ENCODE data around the gene PEMT.
"Not testable (repeated sequence)": the region's sequence is repeated elsewhere in the genome, so short reads cannot be mapped to it uniquely, and the experiment has no call there.

Gene PEMT, protein sequence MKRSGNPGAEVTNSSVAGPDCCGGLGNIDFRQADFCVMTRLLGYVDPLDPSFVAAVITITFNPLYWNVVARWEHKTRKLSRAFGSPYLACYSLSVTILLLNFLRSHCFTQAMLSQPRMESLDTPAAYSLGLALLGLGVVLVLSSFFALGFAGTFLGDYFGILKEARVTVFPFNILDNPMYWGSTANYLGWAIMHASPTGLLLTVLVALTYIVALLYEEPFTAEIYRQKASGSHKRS

DNA sequence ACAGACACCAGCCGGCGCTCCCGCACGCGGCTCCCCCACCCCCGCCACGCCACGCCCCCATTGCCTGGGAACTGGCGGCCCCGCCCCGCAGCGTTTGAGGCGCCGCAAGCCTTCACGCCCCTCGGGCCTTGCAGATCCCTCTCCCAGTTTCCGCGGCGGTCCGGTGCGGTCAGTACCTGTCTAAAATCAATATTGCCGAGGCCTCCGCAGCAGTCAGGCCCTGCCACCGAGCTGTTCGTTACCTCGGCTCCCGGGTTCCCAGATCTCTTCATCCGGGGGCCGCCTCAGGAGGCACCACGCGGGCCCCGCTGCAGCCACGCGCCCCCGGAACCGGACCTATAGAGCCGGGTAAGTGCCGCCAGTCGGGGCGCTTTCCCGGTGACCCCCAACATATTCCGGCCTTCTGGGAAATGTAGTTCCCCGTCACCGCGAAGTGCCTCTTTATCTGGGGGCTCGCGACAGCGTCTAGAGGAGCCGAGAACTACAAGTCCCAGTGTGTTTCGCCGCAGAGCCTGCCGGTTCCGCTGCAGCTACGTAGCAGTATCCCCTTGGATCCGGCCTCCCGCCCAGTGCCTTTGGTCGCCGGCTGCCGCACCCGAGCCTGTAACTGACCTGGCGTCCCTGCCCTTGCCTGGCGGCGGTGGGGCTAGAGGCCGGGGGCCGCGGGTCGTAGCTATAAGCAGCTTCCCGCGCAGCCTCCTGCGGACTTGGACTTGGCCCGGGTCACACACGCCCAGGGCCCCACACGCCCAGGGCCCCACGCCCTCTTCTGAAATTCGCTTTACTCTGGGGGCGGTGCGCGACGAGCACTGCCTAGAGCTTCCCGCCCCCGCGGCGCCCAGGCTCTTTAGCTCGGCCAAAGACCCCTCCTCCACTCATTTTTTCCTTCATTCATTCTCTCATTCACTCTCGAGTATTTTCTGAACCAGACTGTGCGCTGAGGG, at the start of gene PEMT:
PEMT (minus strand) TSS at position 354 of the 944 bp plus-strand sequence; CDS start at position 272, 82 bp downstream.
- FAIRE-seq: peak; percentile 40

DNA sequence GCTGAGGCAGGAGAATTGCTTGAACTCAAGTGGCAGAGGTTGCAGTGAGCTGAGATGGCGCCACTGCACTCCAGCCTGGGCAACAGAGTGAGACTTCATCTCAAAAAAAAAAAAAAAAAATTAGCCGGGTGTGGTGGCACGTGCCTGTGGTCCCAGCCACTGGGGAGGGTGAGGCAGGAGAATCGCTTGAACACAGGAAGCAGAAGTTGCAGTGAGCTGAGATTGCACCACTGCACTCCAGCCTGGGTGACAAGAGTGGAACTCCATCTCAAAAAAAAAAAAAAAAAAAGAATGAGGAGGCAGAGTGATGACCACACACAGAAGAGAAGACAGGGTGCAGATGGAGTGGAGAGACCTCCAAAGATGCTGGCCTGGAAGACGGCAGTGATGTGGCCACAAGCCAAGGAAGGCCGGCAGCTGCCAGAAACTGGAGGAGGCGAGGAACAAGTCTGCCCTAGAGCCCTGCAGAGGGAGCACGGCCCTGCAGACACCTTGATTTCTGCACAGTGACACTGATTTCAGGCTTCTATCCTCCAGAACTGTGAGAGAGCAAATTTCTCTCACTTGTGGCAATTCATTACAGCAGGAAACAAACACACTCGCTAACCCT, 48.3 kb upstream of the PEMT start:
- FAIRE-seq: not testable (repeated sequence)

DNA sequence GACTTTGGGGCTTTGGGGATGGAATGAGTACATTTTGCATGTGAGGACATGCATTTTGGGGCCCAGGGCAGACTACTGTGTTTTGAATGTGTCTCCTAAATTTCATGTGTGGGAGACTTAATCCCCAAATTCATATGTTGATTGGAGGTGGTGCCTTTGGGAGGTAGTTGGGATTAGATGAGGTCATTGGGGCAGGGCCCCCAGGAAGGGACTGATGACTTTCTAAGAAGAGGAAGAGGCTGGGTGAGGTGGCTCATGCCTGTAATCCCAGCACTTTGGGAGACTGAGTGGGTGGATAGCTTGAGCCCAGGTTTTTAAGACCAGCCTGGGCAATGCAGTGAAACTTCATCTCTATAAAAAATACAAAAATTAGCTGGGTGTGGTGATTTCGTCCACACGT, 47.0 kb upstream of the PEMT start:
- FAIRE-seq: no peak

DNA sequence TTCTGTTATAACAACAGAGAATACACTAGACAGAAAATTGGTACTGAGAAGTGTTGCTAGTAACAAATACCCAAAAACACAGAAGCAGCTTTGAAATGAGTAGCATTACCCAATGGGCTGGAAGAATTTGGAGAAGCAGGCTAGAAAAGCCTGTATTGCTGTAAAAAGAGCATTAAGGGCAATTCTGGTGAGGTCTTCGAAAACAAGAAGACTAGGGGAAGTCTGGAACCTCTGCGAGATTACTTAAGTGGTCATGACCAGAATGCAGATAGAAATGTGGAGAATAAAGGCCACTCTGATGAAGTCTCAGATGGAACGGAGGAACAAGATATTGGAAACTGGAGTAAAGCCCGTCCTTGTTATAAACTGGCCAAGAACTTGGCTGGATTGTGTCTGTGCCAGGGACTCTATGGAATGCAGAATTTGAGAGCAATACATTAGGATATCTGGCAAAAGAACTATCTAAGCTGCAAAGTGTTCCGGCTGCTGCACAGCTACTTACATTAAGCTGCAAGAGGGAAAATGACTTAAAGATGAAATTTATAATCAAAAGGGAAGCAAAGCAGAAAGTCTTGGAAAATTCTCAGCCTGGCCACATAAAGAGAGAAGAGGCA, 44.9 kb upstream of the PEMT start:
- no peak for FAIRE-seq

DNA sequence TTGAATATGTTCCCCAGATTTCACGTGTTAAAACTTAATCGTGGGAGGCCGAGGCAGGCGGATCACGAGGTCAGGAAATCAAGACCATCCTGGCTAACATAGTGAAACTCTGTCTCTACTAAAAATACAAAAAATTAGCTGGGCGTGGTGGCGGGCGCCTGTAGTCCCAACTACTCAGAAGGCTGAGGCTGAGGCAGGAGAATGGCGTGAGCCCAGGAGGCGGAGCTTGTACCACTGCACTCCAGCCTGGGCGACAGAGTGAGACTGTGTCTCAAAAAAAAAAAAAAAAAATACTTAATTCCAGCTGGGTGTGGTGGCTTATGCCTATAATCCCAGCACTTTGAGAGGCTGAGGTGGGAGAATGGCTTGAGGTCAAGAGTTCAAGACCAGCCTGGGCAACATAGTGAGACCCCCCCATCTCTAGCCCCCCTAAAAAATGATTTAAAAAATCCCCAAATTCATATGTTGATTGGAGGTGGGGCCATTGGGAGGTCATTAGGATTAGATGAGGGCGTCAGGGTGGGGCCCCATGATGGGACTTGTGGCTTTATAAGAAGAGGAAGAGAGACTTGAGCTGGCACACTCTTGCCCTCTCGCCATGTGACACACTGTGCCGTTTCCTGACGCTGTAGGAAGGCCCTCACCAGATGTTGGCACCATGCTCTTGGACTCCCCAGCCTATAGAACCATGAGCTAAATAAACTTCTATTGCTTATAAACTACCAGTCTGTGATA, 44.2 kb upstream of the PEMT start:
- FAIRE-seq: not testable (repeated sequence)

DNA sequence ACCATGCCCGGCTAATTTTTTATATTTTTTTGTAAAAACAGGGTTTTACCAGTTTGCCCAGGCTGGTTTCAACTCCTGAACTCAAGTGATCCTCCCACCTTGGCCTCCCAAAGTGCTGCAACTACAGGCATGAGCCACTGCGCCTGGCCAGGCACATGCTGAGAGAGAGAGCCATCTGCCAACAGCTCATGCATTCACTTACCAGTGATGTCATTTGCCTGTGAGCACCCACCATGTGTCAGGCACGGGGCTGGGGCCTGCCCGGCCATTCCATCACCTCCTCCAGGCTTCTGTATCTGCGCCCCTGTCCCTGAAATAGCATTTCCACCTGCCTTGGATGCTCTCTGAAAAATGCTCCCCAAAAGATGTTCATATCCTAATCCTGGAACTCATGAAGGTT, 43.6 kb upstream of the PEMT start:
- FAIRE-seq: no peak

DNA sequence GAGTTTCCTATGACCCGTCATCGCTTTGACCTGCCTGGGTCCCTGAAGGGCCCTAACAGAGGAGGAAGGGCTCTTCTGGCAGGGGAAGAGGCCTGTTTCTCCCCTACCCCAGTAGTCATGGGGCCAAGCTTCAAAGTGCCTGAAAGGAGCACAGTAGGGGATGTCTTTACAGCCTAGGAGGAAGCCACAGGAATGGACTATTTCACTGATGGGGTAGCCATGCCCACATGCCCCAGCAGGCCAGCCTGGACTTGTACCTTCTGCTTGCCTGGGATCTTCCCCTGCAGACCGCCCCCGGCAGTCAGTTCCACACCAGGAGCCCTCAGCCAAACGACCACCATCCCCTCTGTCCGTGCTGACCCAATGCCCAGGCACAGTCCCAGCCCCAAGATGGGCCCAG, 41.8 kb upstream of the PEMT start:
- FAIRE-seq: no peak

DNA sequence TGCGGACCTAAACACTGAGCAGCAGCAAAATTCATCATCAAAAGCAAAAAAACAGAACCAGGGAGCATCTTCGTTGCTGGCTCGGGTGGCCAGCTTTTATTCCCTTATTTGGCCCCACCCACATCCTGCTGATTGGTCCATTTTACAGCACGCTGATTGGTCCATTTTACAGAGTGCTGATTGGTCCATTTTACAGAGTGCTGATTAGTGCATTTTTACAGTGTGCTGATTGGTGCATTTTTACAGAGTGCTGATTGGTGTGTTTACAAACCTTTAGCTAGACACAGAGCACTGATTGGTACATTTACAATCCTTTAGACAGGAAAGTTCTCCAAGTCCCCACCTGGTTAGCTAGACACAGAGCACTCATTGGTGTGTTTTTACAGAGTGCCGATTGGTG, 41.2 kb upstream of the PEMT start:
- not testable (repeated sequence) for FAIRE-seq

DNA sequence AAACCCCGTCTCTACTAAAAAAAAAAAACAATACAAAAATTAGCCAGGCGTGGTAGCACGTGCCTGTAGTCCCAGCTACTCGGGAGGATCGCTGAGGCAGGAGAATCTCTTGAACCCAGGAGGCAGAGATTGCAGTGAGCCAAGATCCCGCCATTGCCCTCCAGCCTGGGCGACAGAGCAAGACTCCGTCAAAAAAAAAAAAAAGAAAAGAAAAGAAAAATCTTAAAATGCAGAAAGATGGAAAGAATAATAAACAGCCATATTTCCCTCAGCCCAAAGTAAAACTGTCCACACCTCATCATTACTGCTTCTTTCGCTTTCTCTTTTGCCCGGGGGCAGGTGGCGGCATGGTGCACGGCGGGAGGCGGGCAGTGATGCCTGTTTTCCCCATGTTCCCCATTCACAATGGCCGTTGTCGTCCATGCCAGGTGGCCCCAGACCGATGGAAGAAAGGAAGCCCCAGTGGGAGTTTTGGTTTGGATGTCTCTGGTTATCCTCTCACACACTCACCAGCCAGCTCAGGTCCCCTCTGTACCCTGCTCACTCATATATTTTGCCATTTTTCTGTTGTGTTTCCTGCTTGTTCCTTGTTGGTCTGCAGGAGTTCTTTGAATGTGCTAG, 37.0 kb upstream of the PEMT start:
- no peak for FAIRE-seq

DNA sequence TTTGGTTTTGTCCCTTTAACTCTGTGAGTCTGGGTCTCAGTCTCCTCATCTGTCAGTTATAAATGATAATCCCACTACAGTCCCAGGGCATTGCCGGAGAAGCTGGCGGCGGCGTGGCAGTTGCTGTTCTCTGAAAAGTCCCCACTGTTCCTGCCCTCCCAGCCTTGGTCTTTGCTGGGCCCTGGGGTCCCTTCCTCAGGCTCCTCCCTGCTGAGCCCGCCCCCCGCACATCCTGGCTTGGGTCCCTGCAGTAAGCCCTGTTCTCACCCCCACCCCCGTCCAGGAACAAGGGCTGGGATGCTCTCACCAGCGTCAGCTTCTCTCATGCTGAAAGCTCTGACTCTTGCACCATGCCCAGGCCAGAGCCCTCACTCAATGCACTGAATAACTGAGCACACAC, 35.3 kb upstream of the PEMT start:
- no peak for FAIRE-seq

DNA sequence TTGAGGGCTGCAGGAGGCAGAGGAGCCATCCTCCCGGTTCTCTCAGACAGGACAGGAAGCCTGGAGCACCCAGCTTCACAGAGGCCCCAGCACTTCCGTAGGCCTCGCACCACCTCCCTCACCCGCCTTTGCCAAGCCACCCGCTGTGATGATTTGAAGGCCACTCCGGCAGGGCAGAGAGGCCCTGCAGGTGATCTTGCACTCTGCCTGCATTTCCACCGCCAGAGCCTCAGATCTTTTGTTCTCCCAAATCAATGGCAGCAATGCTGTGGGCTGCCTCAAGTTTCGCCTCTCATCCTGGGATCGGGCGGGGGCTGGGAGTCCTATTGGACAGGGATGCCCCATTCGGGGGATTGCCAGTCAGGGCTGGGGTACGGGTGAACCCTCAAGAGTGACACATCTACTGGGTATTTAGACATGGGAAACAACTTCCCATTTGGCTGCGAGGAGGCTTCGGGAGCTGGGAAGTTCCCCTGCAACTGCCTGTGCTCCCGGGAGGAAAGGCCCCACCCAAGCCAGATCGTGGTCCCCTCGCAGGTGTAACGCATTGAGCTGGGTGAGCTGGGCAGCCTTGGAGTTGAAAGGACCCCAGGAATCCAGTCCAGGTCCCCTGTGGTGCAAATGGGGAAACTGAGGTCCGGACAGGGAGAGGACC, 34.8 kb upstream of the PEMT start:
- FAIRE-seq: no peak

DNA sequence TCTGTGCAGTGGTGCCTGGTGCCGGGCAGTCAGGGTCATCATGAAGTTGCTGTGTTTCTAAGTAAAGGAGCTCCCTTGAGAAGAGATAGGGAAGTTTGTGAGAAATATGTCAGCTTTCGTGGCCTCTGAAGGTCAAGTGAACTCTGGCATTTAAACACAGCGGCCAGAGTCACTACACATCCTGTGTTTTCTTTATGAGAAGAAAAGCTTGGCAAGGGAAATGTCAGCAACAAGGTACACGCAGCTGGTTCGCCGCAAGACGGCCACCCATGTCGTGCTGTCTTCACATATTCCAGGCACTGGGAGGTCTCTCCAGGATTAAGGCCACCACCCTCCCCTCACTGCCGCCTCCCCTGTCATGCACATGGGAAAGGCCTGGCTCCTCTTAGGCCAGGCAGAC, 33.2 kb upstream of the PEMT start:
- no peak for FAIRE-seq

DNA sequence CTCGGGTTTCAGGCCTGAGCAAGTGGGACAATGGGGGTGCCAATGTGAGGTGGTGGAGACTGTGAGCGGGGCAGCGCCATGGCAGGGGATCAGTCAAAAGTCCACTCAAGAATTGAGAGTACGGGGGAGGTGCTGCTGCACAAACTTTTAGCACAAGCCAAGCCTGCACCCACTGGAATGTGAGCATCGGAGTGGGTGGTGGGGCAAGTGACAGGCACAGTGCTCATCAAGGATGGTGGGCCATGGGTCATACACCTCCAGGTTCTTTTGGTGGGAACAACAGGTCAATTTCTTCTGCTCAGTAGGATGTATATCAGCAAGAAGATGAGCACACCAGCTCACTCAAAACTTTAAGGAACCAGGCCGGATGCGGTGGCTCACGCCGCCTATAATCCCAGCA, 32.4 kb upstream of the PEMT start:
- FAIRE-seq: no peak

DNA sequence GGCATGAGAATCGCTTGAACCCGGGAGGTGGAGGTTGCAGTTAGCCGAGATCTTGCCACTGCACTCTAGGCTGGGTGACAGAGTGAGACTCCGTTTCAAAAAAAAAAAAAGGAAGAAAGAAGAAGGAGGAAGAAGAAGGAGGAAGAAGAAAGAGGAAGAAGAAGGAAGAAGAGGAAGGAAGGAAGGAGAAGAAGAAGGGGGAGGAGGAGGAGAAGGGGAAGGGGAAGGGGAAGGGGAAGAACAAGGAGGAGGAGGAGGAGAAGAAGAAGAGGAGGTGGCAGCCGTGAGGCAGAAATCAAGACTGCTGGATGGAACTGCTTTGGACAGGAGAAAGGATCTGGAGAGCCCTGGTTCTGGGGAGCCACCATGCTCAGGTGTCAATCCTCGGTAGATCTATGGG, 29.7 kb upstream of the PEMT start:
- no peak for FAIRE-seq

DNA sequence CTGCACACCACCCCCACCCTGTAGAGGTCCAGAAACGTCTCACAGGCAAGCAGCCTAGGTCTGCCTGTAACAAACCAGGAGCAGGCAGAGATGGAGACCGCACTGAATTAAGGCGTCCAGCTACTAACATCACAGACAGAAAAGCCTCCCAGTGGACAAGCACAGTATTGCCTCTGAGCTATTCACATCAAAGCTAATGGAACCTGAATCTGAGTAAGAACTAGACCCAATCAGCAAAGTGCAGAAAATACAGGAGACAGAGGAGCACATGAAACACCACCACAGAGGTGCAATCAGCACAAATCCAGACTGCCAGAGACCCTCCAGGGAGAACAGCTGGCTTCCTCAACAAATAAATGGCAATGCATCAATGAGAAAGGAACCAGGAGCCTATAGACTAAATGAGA, 22.2 kb upstream of the PEMT start:
- peak; percentile 86 for FAIRE-seq

DNA sequence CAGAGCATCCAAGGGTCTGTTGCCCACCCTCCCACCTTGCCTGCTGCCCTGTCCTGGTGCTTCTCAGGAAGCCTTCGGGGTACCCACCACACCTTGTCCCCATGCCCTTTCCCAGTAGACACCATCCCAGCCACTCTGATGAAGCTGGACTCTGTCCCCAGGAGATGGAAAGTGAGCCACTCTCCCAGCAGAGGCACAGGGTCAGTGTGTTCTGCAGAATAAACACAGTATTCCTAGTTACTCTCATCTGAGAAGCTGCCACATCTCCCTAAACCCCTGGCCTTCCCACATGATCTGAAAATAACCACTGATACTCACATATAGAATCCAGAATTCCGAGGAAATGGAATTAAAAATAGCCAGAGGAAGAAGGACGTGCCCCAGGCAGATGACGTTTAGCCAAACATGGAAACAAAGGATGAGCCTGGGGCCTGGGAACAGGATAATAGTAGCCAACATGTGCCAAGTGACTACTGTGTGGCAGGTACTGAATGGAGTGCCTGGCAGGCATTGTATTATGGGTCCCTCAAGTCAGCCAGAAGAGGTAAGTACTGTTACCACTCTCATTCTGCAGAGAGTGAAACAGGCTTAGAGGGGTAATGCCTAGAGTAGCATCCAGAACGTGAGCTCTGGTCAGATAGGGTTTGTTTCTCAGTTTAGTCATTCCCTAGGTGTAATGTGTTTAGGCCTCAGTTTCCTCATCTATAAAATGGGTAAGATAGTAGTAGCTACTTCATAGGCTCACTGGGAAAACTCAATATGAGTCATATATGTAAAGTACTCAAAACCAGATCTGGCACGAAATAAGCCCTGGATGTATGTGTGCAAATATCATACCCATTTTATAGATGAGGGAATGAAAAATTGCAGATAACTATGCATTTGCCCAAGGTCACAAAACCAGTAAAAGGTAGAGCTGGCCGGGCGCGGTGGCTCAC, 20.8 kb upstream of the PEMT start:
- no peak for FAIRE-seq

DNA sequence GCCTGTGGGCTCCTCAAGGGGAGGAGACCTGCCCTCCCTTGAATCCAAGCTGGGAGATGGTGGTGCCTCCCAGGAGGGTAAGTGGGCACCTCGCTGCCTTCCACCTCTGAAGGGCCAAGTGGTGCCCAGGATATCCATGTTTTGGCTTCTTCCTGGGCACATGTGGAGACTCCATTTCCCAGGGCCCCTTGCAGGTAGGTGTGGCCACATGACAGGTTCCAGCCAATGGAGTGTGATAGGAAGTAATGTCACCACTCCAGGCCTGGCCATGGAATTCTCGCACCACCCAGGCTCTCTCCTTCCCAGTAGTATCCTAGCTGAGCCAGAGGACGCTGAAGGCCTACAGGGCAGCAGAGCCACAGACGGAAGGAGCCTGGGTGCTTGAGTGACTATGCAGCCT, 17.6 kb upstream of the PEMT start:
- no peak for FAIRE-seq

DNA sequence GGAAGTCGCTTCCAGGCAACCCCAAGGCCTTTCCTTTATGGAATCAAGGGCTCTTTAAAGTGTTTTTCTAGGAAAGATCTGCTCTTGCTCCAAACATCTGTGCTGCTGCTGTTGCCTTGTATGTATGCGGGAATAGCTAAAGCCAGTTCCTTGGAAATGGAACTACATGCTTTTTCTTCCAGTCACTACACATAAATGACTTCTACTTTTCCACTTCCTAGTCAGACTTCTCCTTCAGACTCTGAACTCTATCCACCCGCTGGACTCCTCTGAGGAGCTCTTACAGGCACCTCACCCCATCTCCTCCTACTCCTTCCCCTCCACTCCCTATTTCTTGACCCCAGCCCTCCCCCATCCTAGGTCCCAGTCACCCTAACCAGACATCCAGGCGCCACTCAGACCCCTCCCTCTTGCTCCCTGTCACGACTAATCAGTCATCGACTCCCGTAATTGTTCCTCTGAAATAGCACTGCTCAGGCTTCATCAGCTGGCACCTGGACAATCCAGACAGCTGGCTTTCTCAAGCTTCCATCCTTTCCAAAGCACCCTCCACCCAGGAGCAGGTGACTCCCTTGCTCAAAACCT, 15.0 kb upstream of the PEMT start:
- no peak for FAIRE-seq

DNA sequence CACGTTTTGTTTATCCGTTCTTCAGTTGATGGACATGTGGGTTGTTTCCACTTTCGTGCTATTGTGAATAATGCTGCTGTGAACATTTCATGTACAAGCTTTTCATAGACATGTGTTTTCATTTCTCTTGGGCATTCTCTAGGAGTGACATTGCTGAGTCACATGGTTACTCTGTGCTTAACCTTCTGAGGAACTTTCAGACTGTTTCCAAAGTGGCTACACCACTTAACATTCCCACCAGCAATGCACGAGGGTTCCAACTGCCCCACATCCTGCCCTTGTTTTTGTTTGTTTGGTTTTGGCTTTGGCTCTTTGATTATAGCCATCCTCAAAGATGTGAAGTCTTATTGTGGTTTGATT, 14.2 kb upstream of the PEMT start:
- FAIRE-seq: no peak

DNA sequence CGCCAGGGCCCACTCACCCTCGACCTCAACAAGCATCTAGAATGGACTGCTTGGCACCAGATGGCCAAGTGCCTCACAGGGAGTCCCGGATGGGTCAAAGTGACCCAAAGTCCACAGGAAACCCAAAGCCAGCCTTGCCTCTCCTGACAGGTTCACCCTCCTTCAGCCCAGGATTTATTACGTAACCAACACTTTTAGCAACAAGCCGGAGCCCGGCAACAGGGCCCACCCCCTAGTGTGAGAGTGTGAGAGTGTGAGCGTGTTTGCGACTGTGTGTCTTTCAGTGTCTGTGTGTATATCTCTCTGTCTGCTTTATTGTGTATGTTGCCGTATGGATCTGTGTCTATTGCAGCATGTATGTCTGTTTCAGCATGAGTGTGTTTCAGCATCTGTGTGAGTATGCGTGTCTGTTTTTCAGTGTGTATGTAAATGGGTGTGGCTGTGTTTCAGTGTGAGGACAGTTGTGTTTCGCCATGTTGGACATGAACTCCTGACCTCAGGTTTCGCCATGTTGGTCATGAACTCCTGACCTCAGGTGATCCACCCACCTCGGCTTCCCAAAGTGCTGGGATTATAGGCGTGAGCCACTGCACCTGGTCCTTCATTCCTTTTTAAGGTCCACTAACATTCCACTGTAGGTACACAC, 13.7 kb upstream of the PEMT start:
- no peak for FAIRE-seq

All from TTC549 (cell line).